ENCODE measurements around the gene TM7SF3.

- TF ChIP-seq REST (IDR thresholded peaks at IDR 0.05; ENCODE audit: insufficient read depth in 1 of 2, low read depth in 2 of 2, low read length in 2 of 2) = no peak
- TF ChIP-seq TAF1 (IDR thresholded peaks at IDR 0.05; ENCODE audit: borderline replicate concordance, insufficient read depth, low read length) = no peak
- TF ChIP-seq POLR2AphosphoS5 (IDR thresholded peaks at IDR 0.05; ENCODE audit: low read depth, low read length) = no peak
Observed at GRCh38 chr12:27009881-27010301, 4.3 kb downstream of the TM7SF3 start.
